Activated CD4-positive, alpha-beta T cell treated with anti-CD3 and anti-CD28 coated beads, Interleukin-2, amount 10 ng/mL, durations not matched to agents 7 days and 5 days (primary cell): ENCODE data around the gene ITGA11. TPM values are rescaled to one million over a fixed set of nuclear protein-coding genes. Genes with fewer than 3 reads are reported as not detected.

ENCODE experiments used
- CTCF ChIA-PET: fragments of 350-600 bp; sonication (Branson Sonifier 250); formaldehyde crosslinking; loops from one replicate; lab custom pipeline; 2021; ENCODE audit warnings: antibody characterized with exemption; lab: Charles Lee
- POLR2A ChIA-PET: fragments of 350-600 bp; sonication (Branson Sonifier 250); formaldehyde crosslinking; loops from one replicate; lab custom pipeline; 2021; ENCODE audit warnings: antibody characterized with exemption; lab: Charles Lee
- DNase-seq: peaks from one replicate; pipeline ENCODE4 v3.0.0-alpha.2; 2020
- H3K27ac Mint-ChIP-seq: one replicate; pipeline ENCODE4 v1.8.0; 2021; ENCODE audit warnings: mild to moderate bottlenecking, moderate library complexity, mixed read lengths
- H3K27me3 Mint-ChIP-seq: one replicate; pipeline ENCODE4 v1.8.0; 2021; ENCODE audit warnings: mixed read lengths
- H3K36me3 Mint-ChIP-seq: one replicate; pipeline ENCODE4 v1.8.0; 2021; ENCODE audit warnings: low read depth, mixed read lengths
- H3K4me1 Mint-ChIP-seq: one replicate; pipeline ENCODE4 v1.8.0; 2021; ENCODE audit warnings: mixed read lengths
- H3K4me3 Mint-ChIP-seq: one replicate; pipeline ENCODE4 v1.8.0; 2021; ENCODE audit warnings: mild to moderate bottlenecking, moderate library complexity, mixed read lengths
- H3K9me3 Mint-ChIP-seq: one replicate; pipeline ENCODE4 v1.8.0; 2021; ENCODE audit warnings: mixed read lengths
- total RNA-seq, 2 experiments: library from RNA; stranded (reverse); gene quantifications; one replicate each; pipeline ENCODE4 v1.2.3, GENCODE V29; 2021

Gene ITGA11
- total RNA-seq, 2 experiments from 2014 or later: 1.0 to 1.1 TPM

GRCh38 chr15:68441045-68441743 lies 9.2 kb upstream of the ITGA11 start:
- DNase-seq: no peak
- peaks cover 57% of the 10 kb centered on the region for H3K27me3 Mint-ChIP-seq
- H3K4me3 Mint-ChIP-seq: no peak overlapping the region
- no peaks in the 10 kb centered on the region for H3K36me3 Mint-ChIP-seq
- ChIA-PET POLR2A (no interaction called here), CTCF (no interaction called here)
- H3K27ac Mint-ChIP-seq: no peak overlapping the region
- no peaks in the 10 kb centered on the region for H3K4me1 Mint-ChIP-seq
- H3K9me3 Mint-ChIP-seq: no peaks in the 10 kb centered on the region

DNA sequence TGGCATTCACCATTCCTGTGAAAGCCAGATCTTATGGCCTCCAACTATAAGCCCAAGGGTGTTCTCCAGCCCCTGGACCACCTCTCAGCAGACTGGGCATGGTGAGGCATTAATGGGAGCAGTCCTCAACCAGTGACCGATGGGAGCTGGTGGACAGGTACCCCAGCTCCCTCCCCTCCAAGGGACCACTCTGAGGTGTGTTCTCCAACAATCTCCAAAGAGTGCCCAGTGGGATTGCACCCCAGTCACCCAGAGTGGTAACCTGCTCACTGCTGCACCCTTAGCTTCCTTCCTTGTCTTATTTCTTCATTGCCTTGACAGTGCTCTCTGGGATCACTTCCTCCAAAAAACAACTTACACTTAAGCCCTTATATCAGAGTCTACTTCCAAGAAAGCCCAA lies 8.2 kb upstream of the ITGA11 start:
- no peak overlapping the region for H3K27ac Mint-ChIP-seq
- no peak overlapping the region for H3K4me3 Mint-ChIP-seq
- peaks cover 52% of the 10 kb centered on the region for H3K27me3 Mint-ChIP-seq
- ChIA-PET CTCF (no interaction called here), POLR2A (no interaction called here)
- no peaks in the 10 kb centered on the region for H3K9me3 Mint-ChIP-seq
- no peaks in the 10 kb centered on the region for H3K36me3 Mint-ChIP-seq
- DNase-seq: no peak
- H3K4me1 Mint-ChIP-seq: no peaks in the 10 kb centered on the region

GRCh38 chr15:68439506-68439905 lies 7.5 kb upstream of the ITGA11 start:
- Mint-ChIP-seq H3K9me3 (no peaks in the 10 kb centered on the region), H3K4me3 (no peak overlapping the region), H3K27me3 (peaks cover 56% of the 10 kb centered on the region), H3K36me3 (no peaks in the 10 kb centered on the region), H3K27ac (no peak overlapping the region), H3K4me1 (no peaks in the 10 kb centered on the region)
- CTCF ChIA-PET: no interaction called here
- DNase-seq: no peak
- POLR2A ChIA-PET: no interaction called here

DNA sequence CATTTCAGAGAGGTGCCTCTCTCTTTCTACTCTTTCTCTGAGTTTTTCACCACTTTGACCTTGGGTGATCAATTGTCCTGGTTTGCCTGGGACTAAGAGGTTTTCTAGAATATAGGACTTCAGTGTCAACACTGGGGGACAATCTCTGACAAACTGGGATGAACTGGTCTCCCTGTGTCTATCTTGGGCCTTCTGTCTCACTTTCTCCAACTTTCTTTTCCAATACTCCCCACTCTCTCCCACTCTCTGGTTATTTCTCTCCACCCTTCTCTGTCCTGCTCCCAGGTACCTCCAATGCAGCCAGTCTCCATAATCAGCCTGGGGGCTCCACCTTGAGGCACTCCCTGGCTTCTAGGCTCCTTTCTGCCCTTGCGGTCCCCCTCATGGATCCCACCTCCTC lies 4.7 kb upstream of the ITGA11 start:
- no peaks in the 10 kb centered on the region for H3K4me1 Mint-ChIP-seq
- no peaks in the 10 kb centered on the region for H3K36me3 Mint-ChIP-seq
- ChIA-PET POLR2A (no interaction called here), CTCF (no interaction called here)
- H3K9me3 Mint-ChIP-seq: no peaks in the 10 kb centered on the region
- H3K4me3 Mint-ChIP-seq: no peak overlapping the region
- DNase-seq: no peak
- no peak overlapping the region for H3K27ac Mint-ChIP-seq
- peaks cover 52% of the 10 kb centered on the region for H3K27me3 Mint-ChIP-seq

DNA sequence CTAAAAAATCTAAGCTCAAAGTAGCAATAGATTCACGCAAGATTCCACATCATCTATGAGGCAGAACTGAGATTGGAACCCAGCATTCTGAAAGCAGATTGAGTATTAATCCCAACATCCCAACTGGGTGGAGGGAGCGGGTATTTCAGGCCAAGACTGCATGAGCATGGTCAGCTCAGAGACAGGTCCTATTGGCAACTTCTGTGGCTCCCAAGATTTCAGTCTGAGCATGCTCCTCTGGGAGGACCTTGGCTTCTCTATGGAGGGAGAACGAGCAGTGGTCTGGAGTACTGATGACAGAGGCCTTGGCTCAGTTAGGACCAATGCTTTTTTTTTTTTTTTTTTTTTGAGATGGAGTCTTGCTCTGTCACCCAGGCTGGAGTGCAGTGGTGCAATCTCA lies 4.0 kb upstream of the ITGA11 start:
- POLR2A ChIA-PET: no interaction called here
- Mint-ChIP-seq H3K4me3 (no peak overlapping the region), H3K27me3 (peaks cover 52% of the 10 kb centered on the region), H3K27ac (no peak overlapping the region), H3K36me3 (no peaks in the 10 kb centered on the region), H3K4me1 (no peaks in the 10 kb centered on the region), H3K9me3 (no peaks in the 10 kb centered on the region)
- CTCF ChIA-PET: no interaction called here
- DNase-seq: no peak

DNA sequence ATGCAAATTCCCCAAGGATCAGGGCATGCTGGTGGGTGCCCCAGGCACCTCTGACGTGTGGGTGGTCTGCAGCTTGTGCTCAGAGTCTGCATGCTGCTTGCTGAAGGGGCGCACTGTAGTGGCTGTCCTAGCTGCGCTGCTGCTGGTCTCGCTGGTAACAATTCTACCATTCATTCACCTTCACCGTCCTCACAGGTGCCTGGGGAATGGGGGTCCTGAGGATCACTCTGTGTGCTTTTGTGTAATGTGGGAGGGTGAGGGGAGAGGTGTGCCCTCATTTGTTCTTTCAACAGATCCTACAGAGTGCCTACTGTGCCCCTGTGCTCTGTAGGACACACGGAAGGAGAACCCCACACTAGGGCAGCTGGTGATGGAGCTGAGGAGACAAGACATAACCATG lies 2.1 kb upstream of the ITGA11 start:
- Mint-ChIP-seq H3K27me3 (peaks cover 60% of the 10 kb centered on the region), H3K9me3 (no peaks in the 10 kb centered on the region), H3K36me3 (no peaks in the 10 kb centered on the region), H3K27ac (no peak overlapping the region), H3K4me3 (no peak overlapping the region), H3K4me1 (no peaks in the 10 kb centered on the region)
- ChIA-PET CTCF (no interaction called here), POLR2A (no interaction called here)
- no peak for DNase-seq

GRCh38 chr15:68433551-68433950 lies 1.6 kb upstream of the ITGA11 start:
- DNase-seq: no peak
- ChIA-PET POLR2A (no interaction called here), CTCF (no interaction called here)
- Mint-ChIP-seq H3K9me3 (no peaks in the 10 kb centered on the region), H3K27me3 (peaks cover 62% of the 10 kb centered on the region), H3K4me3 (no peak overlapping the region), H3K4me1 (no peaks in the 10 kb centered on the region), H3K36me3 (no peaks in the 10 kb centered on the region), H3K27ac (no peak overlapping the region)

DNA sequence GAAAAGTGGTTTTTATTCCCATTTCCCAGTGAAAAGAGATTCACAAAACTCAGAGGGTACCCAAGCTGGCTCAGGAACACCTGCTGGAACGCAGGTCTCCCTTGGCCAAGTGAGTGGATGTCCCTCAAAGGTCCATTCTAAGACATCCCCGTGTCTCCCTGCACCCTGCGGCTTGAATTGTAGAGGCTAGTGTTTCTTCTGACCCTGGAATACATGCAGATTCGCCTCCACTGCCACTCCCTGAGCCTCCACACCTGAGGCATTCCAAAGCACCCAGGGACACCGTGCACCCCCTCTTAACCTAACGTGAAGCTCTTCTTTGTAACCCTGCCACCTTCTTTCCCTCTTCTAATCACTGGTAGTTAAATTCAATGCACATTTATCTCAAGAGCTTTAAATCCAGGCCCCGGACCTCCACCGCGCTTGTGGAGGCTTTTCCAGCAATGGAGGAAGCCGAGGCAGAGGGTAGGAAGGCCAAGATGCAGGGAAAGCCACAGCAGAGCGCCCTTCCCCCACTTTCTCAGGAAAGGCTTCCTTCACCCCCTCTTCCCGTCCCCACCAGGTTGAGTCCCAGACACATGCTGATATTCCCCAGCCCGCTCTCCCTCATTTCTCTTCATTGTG lies 590 bp upstream of the ITGA11 start:
- no peak overlapping the region for H3K27ac Mint-ChIP-seq
- H3K27me3 Mint-ChIP-seq: peaks cover 68% of the 10 kb centered on the region
- no peak for DNase-seq
- no peaks in the 10 kb centered on the region for H3K4me1 Mint-ChIP-seq
- ChIA-PET POLR2A (no interaction called here), CTCF (no interaction called here)
- H3K36me3 Mint-ChIP-seq: no peaks in the 10 kb centered on the region
- H3K4me3 Mint-ChIP-seq: no peak overlapping the region
- H3K9me3 Mint-ChIP-seq: no peaks in the 10 kb centered on the region

DNA sequence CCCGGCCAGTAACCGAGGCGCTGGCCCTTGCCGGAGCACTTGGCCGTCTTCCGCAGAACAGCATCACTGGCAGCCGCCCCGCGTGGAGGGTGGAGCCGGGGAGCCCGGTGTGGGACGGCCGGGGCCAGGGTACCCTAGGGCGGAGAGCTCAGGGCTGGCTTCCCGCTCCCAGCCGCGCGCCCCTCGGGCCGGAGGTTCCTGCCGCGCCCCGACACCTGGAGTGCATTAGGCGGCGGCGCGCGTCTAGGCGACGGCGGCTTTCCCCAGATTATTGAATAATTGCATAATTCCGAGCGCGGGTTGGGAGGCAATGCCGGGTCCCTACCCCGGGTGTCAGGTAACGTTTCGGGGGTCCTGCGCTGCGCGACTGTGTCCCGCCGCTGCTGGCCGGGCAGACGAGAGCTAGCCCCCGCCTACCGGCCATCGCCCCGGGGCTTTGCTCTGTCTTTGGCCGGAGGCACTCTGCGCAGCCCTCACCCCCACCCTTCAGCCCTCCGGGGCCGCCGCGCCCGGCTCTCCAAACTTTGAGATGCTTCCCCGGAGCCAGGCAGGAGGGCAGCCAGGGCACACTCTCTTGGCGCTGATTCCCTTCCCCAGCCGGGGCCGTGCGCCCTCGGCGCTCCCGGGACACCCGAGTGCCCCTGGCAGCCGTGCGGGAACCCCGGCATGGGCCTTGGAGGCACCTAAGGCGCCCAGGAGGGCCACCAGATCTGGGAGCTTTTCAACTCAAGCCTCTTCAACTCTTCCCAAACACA lies 749 bp downstream of the ITGA11 start:
- POLR2A ChIA-PET: no interaction called here
- CTCF ChIA-PET: no interaction called here
- no peaks in the 10 kb centered on the region for H3K4me1 Mint-ChIP-seq
- no peaks in the 10 kb centered on the region for H3K36me3 Mint-ChIP-seq
- H3K27me3 Mint-ChIP-seq: peaks cover 66% of the 10 kb centered on the region
- H3K9me3 Mint-ChIP-seq: no peaks in the 10 kb centered on the region
- no peak overlapping the region for H3K27ac Mint-ChIP-seq
- DNase-seq: no peak
- no peak overlapping the region for H3K4me3 Mint-ChIP-seq

GRCh38 chr15:68430471-68431036 lies 1.4 kb downstream of the ITGA11 start:
- Mint-ChIP-seq H3K4me1 (no peaks in the 10 kb centered on the region), H3K36me3 (no peaks in the 10 kb centered on the region), H3K27ac (no peak overlapping the region), H3K27me3 (peaks cover 64% of the 10 kb centered on the region), H3K4me3 (no peak overlapping the region), H3K9me3 (no peaks in the 10 kb centered on the region)
- POLR2A ChIA-PET: no interaction called here
- CTCF ChIA-PET: interaction anchor here (0.6 kb wide), 2 partner anchors 90 to 813 kb away, joined by 3 read pairs; no protein-coding TSS in a partner anchor
- DNase-seq: no peak

- POLR2A ChIA-PET: no interaction called here
- Mint-ChIP-seq H3K36me3 (no peaks in the 10 kb centered on the region), H3K4me1 (no peaks in the 10 kb centered on the region), H3K4me3 (no peak overlapping the region), H3K9me3 (no peaks in the 10 kb centered on the region), H3K27me3 (peaks cover 61% of the 10 kb centered on the region), H3K27ac (no peak overlapping the region)
- no peak for DNase-seq
- CTCF ChIA-PET: interaction anchor here (0.6 kb wide), 2 partner anchors 91 to 814 kb away, joined by 3 read pairs; no protein-coding TSS in a partner anchor
Observed at GRCh38 chr15:68429691-68430470, 2.1 kb downstream of the ITGA11 start.

GRCh38 chr15:68428431-68428940 lies 3.5 kb downstream of the ITGA11 start:
- peaks cover 52% of the 10 kb centered on the region for H3K27me3 Mint-ChIP-seq
- H3K9me3 Mint-ChIP-seq: no peaks in the 10 kb centered on the region
- ChIA-PET CTCF (interaction anchor here (0.8 to 0.9 kb wide), 2 partner anchors 12 to 116 kb away, joined by 3 read pairs; no protein-coding TSS in a partner anchor), POLR2A (no interaction called here)
- no peak for DNase-seq
- H3K36me3 Mint-ChIP-seq: no peaks in the 10 kb centered on the region
- no peak overlapping the region for H3K4me3 Mint-ChIP-seq
- no peaks in the 10 kb centered on the region for H3K4me1 Mint-ChIP-seq
- H3K27ac Mint-ChIP-seq: no peak overlapping the region
